ENCODE measurements around the gene LRMDA. TPM values are rescaled to one million over a fixed set of nuclear protein-coding genes. Genes with fewer than 3 reads are reported as not detected.

Gene LRMDA
- total and polyA plus RNA-seq, 2 of the 13 experiments (the other 11 are each of a cell fraction or from before 2014, with no cell fraction given): 13.4 to 22.0 TPM

DNA sequence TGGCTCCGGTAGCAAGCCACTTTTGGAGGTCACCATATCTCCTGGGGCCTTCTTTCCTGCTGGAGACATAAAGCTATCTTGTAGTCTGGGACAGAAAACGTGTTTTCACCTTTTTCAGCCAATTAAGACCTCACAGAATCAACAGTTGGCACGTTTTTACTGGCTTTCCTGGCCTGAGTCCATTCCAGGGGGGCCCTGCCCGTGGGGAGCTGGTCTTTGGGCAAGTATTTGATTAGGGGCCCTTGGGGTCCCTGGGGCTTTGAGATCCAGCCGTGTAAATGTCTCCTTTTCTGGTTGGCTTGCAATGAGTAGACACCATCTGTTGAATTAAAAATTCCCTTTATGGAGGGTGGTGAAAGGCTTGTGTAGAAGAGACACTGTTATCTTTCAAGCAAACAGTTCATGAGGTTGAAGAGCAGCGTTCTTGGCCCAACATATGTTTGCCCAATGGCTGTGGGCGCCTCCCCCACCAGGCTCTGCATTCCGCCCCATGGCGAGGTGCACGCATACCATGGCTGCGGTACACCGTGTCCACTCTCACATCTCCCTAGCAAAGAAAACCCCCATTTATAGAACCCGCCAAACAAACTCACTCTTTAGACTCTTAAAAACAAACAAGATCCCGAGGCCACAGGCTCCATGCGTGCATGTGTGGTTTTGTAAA lies 593.2 kb downstream of the LRMDA start (continued):
- TF ChIP-seq, protein P1, sequence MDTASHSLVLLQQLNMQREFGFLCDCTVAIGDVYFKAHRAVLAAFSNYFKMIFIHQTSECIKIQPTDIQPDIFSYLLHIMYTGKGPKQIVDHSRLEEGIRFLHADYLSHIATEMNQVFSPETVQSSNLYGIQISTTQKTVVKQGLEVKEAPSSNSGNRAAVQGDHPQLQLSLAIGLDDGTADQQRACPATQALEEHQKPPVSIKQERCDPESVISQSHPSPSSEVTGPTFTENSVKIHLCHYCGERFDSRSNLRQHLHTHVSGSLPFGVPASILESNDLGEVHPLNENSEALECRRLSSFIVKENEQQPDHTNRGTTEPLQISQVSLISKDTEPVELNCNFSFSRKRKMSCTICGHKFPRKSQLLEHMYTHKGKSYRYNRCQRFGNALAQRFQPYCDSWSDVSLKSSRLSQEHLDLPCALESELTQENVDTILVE (CRISPR knock-in tag; IDR thresholded peaks at IDR 0.05): peak; percentile 75
- no peak for TF ChIP-seq ZNF335 (CRISPR knock-in tag; IDR thresholded peaks at IDR 0.05)
- peak; percentile 72 for TF ChIP-seq ZMYM3 (CRISPR knock-in tag; IDR thresholded peaks at IDR 0.05)
- TF ChIP-seq ZUFSP (CRISPR knock-in tag; IDR thresholded peaks at IDR 0.05; ENCODE audit: borderline replicate concordance): no peak
- no peak for TF ChIP-seq ZFP36 (IDR thresholded peaks at IDR 0.05; ENCODE audit: borderline replicate concordance, low read depth, low read length, partially characterized antibody)
- TF ChIP-seq CBFB (CRISPR knock-in tag; IDR thresholded peaks at IDR 0.05): peak; percentile 86; the same call in 1 of the 2 replicates
- TF ChIP-seq THRA (CRISPR knock-in tag; IDR thresholded peaks at IDR 0.05; ENCODE audit: borderline replicate concordance): peak; percentile 77
- TF ChIP-seq MIXL1 (CRISPR knock-in tag; IDR thresholded peaks at IDR 0.05): peak; percentile 56; the same call in 1 of the 2 replicates
- TF ChIP-seq ZNF331 (CRISPR knock-in tag; IDR thresholded peaks at IDR 0.05): peak; percentile 95
- TF ChIP-seq, protein P2, sequence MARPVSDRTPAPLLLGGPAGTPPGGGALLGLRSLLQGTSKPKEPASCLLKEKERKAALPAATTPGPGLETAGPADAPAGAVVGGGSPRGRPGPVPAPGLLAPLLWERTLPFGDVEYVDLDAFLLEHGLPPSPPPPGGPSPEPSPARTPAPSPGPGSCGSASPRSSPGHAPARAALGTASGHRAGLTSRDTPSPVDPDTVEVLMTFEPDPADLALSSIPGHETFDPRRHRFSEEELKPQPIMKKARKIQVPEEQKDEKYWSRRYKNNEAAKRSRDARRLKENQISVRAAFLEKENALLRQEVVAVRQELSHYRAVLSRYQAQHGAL (CRISPR knock-in tag; IDR thresholded peaks at IDR 0.05; ENCODE audit: not compliant biosample characterization): no peak
- peak; percentile 86 for TF ChIP-seq ZNF614 (CRISPR knock-in tag; IDR thresholded peaks at IDR 0.05; ENCODE audit: borderline replicate concordance)
- TF ChIP-seq SNAPC2 (CRISPR knock-in tag; IDR thresholded peaks at IDR 0.05): peak; percentile 81; the same call in 1 of the 2 replicates
- TF ChIP-seq ISX (CRISPR knock-in tag; conservative IDR thresholded peaks at IDR 0.05): no peak
- TF ChIP-seq, protein P3, sequence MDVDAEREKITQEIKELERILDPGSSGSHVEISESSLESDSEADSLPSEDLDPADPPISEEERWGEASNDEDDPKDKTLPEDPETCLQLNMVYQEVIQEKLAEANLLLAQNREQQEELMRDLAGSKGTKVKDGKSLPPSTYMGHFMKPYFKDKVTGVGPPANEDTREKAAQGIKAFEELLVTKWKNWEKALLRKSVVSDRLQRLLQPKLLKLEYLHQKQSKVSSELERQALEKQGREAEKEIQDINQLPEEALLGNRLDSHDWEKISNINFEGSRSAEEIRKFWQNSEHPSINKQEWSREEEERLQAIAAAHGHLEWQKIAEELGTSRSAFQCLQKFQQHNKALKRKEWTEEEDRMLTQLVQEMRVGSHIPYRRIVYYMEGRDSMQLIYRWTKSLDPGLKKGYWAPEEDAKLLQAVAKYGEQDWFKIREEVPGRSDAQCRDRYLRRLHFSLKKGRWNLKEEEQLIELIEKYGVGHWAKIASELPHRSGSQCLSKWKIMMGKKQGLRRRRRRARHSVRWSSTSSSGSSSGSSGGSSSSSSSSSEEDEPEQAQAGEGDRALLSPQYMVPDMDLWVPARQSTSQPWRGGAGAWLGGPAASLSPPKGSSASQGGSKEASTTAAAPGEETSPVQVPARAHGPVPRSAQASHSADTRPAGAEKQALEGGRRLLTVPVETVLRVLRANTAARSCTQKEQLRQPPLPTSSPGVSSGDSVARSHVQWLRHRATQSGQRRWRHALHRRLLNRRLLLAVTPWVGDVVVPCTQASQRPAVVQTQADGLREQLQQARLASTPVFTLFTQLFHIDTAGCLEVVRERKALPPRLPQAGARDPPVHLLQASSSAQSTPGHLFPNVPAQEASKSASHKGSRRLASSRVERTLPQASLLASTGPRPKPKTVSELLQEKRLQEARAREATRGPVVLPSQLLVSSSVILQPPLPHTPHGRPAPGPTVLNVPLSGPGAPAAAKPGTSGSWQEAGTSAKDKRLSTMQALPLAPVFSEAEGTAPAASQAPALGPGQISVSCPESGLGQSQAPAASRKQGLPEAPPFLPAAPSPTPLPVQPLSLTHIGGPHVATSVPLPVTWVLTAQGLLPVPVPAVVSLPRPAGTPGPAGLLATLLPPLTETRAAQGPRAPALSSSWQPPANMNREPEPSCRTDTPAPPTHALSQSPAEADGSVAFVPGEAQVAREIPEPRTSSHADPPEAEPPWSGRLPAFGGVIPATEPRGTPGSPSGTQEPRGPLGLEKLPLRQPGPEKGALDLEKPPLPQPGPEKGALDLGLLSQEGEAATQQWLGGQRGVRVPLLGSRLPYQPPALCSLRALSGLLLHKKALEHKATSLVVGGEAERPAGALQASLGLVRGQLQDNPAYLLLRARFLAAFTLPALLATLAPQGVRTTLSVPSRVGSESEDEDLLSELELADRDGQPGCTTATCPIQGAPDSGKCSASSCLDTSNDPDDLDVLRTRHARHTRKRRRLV (CRISPR knock-in tag; IDR thresholded peaks at IDR 0.05): peak; percentile 51; the same call in 1 of the 2 replicates
- peak; percentile 84 for TF ChIP-seq YY1 (IDR thresholded peaks at IDR 0.05; ENCODE audit: insufficient read depth, insufficient replicate concordance, low read depth, low read length)
- TF ChIP-seq ZNF644 (CRISPR knock-in tag; IDR thresholded peaks at IDR 0.05; ENCODE audit: low read depth): peak; percentile 99
- TF ChIP-seq XBP1 (CRISPR knock-in tag; IDR thresholded peaks at IDR 0.05): no peak
- TF ChIP-seq GABPA (IDR thresholded peaks at IDR 0.05; ENCODE audit: low read depth, low read length): no peak
- TF ChIP-seq GABPA (CRISPR knock-in tag; IDR thresholded peaks at IDR 0.05; ENCODE audit: low read depth): peak; percentile 19; the same call in 1 of the 2 replicates
- no peak for TF ChIP-seq SP1 (IDR thresholded peaks at IDR 0.05)
- 0 out of 2 replicates have a peak, but pooled peaks have one; percentile 18 for TF ChIP-seq SP1 (CRISPR knock-in tag; IDR thresholded peaks at IDR 0.05)

All from HepG2 (cell line).